A549 (cell line): ENCODE results near the gene TSEN54. TPM values are rescaled to one million over a fixed set of nuclear protein-coding genes. Genes with fewer than 3 reads are reported as not detected.
A peak's percentile ranks its signal among the peaks of the same experiment; 100 is the strongest.

Source experiments
- ATAC-seq, 2 experiments: fragments of 200-7000 bp in 1 of 2; fragments of >200 bp in 1 of 2; cut with Nextera tagmentation in 1 of 2; cut with Tn5 transposase in 1 of 2; 3 replicates each; pipeline versions ENCODE4 v1.8.0 to v1.9.1; 2018 to 2020; ENCODE audit warnings: mild to moderate bottlenecking in 1 of 2, moderate library complexity in 1 of 2
- CTCF ChIA-PET: fragments of 300-600 bp; sonication (Branson Sonifier 250); formaldehyde crosslinking; extraction: SDS; loops from one replicate; lab custom pipeline; 2021; ENCODE audit warnings: antibody characterized with exemption, inconsistent platforms; lab: Yijun Ruan, JAX
- POLR2A ChIA-PET: fragments of 350-600 bp; formaldehyde crosslinking; extraction: SDS; loops from one replicate; lab custom pipeline; 2021; ENCODE audit warnings: antibody characterized with exemption, inconsistent platforms; lab: Yijun Ruan, JAX
- DNase-seq, 2 experiments: peaks; one replicate each; pipeline versions ENCODE4 v3.0.0 to v3.0.0-alpha.2; 2011 to 2016; ENCODE audit warnings: low read depth in 1 of 2, low spot score in 1 of 2
- FAIRE-seq: peaks from 2 replicates; lab custom pipeline; 2011; peaks lifted over from hg19 to GRCh38; lab: Jason Lieb, UNC
- H3K27ac ChIP-seq, 2 experiments: fragments of >200 bp; sonication (Bioruptor Twin); formaldehyde crosslinking; 3 replicates each; pipeline ENCODE4 v1.5.1; 2016 to 2017
- H3K4me1 ChIP-seq: fragments of >200 bp; sonication (Bioruptor Twin); formaldehyde crosslinking; 3 replicates; pipeline ENCODE4 v1.6.1; 2016
- H3K4me2 ChIP-seq: fragments of >200 bp; sonication (Bioruptor Twin); formaldehyde crosslinking; 3 replicates; pipeline ENCODE4 v1.6.1; 2016
- H3K4me3 ChIP-seq: fragments of >200 bp; sonication (Bioruptor Twin); formaldehyde crosslinking; 3 replicates; pipeline ENCODE4 v1.5.1; 2016
- H3K9me3 ChIP-seq: fragments of >200 bp; sonication (Bioruptor Twin); formaldehyde crosslinking; 3 replicates; pipeline ENCODE4 v1.6.1; 2016
- ATOH8 ChIP-seq: fragments of 250-450 bp; sonication (Bioruptor Pico); IDR thresholded peaks from 2 replicates; pipeline ENCODE4 v1.5.0; 2020; ENCODE audit warnings: low read depth, mild to moderate bottlenecking, moderate library complexity
- BCL3 ChIP-seq: fragments of >200 bp; sonication (Bioruptor Twin); formaldehyde crosslinking; IDR thresholded peaks from 3 replicates; pipeline ENCODE4 v1.6.1; 2016
- CBX8 ChIP-seq: fragments of 200-600 bp; sonication (generic); IDR thresholded peaks from 2 replicates; pipeline ENCODE4 v1.6.1; 2016
- CHD2 ChIP-seq: fragments of 150-350 bp; IDR thresholded peaks from 2 replicates; pipeline ENCODE4 v1.6.1; 2014; ENCODE audit warnings: low read length; ENCODE audit not compliant: partially characterized antibody
- ELK1 ChIP-seq: fragments of 150-350 bp; IDR thresholded peaks from 2 replicates; pipeline ENCODE4 v1.6.1; 2014; ENCODE audit warnings: low read depth, mild to moderate bottlenecking, low read length
- EP300 ChIP-seq, 2 experiments: fragments of >200 bp; sonication (Bioruptor Twin); formaldehyde crosslinking; IDR thresholded peaks; 2 replicates in 1 of 2; 3 replicates in 1 of 2; pipeline ENCODE4 v1.6.1; 2016 to 2017
- ESRRA ChIP-seq: fragments of 150-350 bp; IDR thresholded peaks from 2 replicates; pipeline ENCODE4 v1.6.1; 2014; ENCODE audit warnings: mild to moderate bottlenecking, low read length, borderline replicate concordance
- HES2 ChIP-seq: fragments of >200 bp; sonication (Bioruptor Twin); formaldehyde crosslinking; IDR thresholded peaks from 2 replicates; pipeline ENCODE4 v1.6.1; 2016
- HMGXB4 ChIP-seq: fragments of 250-450 bp; sonication (Bioruptor Pico); IDR thresholded peaks from 2 replicates; pipeline ENCODE4 v1.5.0; 2021; ENCODE audit warnings: mild to moderate bottlenecking, moderate library complexity, borderline replicate concordance
- HOXB5 ChIP-seq: fragments of 250-450 bp; sonication (Bioruptor Pico); IDR thresholded peaks from 2 replicates; pipeline ENCODE4 v1.5.0; 2020; ENCODE audit warnings: mild to moderate bottlenecking, moderate library complexity
- JUN ChIP-seq, 2 experiments: fragments of >200 bp; sonication (Bioruptor Twin); formaldehyde crosslinking; IDR thresholded peaks; 2 replicates in 1 of 2; 3 replicates in 1 of 2; pipeline ENCODE4 v1.6.1; 2016 to 2017
- JUNB ChIP-seq: fragments of >200 bp; sonication (Bioruptor Twin); formaldehyde crosslinking; IDR thresholded peaks from 2 replicates; pipeline ENCODE4 v1.6.1; 2016
- KDM1A ChIP-seq: fragments of 200-600 bp; sonication (generic); IDR thresholded peaks from 2 replicates; pipeline ENCODE4 v1.6.1; 2016; ENCODE audit warnings: low read depth, mild to moderate bottlenecking
- KDM5A ChIP-seq: fragments of 200-600 bp; sonication (generic); IDR thresholded peaks from 2 replicates; pipeline ENCODE4 v1.6.1; 2016; ENCODE audit warnings: antibody characterized with exemption, mild to moderate bottlenecking
- MAX ChIP-seq: IDR thresholded peaks from 2 replicates; pipeline ENCODE4 v1.6.1; 2012
- PHF8 ChIP-seq: fragments of 200-600 bp; sonication (generic); IDR thresholded peaks from 2 replicates; pipeline ENCODE4 v1.6.1; 2016; ENCODE audit warnings: low read depth, mild to moderate bottlenecking, antibody characterized with exemption, moderate library complexity, borderline replicate concordance
- POLR2A ChIP-seq: IDR thresholded peaks from 2 replicates; pipeline ENCODE4 v1.6.1; 2012; ENCODE audit warnings: mild to moderate bottlenecking, low read length
- RAD21 ChIP-seq, 2 experiments: fragments of >200 bp in 1 of 2; sonication (Bioruptor Twin) in 1 of 2; formaldehyde crosslinking in 1 of 2; IDR thresholded peaks in 1 of 2; conservative IDR thresholded peaks in 1 of 2; 2 replicates in 1 of 2; 3 replicates in 1 of 2; pipeline ENCODE4 v1.6.1; 2012 to 2018; ENCODE audit warnings: inconsistent platforms in 1 of 2
- USF2 ChIP-seq: fragments of 450-650 bp; IDR thresholded peaks from 2 replicates; pipeline ENCODE4 v1.6.1; 2014; ENCODE audit warnings: antibody characterized with exemption
- ZNF302 ChIP-seq: fragments of 250-450 bp; sonication (Bioruptor Pico); IDR thresholded peaks from 2 replicates; pipeline ENCODE4 v1.9.0; 2021; ENCODE audit warnings: inconsistent platforms, mild to moderate bottlenecking, moderate library complexity
- WGBS: methylation state at CpG from one replicate; pipeline ENCODE4 v1.1.6; 2017; ENCODE audit errors: missing lambda C conversion rate; 5-methylcytosine and 5-hydroxymethylcytosine counted together
- polyA plus RNA-seq, 4 experiments: library from polyadenylated mRNA; depleted of rRNA in 3 of 4; stranded (reverse); fragments of >200 nt; fragmentation: RNase III in 1 of 4; extraction: RNeasy Plus Mini Kit Qiagen cat#74134 plus additional on column Dnase treatment in 1 of 4; gene quantifications; 2 replicates in 3 of 4; 3 replicates in 1 of 4; pipeline ENCODE4 v1.2.3, GENCODE V29; 2011 to 2017

TSEN54 gene
- polyA plus RNA-seq, 2 of the 4 experiments (the other 2 are of a cell fraction) = 24.8 to 38.4 TPM

- TF ChIP-seq ESRRA (no peak), JUNB (no peak), CBX8 (no peak), PHF8 (no peak), MAX (no peak), ATOH8 (no peak)
- DNase-seq = no peak
- peak in 1 of 2 experiments; percentile 6; a peak in 1 of 6 replicates for ATAC-seq
- Histone ChIP-seq H3K4me3 (no peak overlapping the region), H3K4me1 (peaks cover 44% of the 10 kb centered on the region), H3K9me3 (no peaks in the 10 kb centered on the region), H3K4me2 (peak overlapping the region; percentile 75), H3K27ac (peak overlapping the region; percentile 80 to 88)
- WGBS = 76% methylated on average over 5 of the region's 5 CpGs
- ChIA-PET POLR2A (interaction anchor here (0.8 kb wide), 1 partner anchor 32 kb away, joined by 4 read pairs; no protein-coding TSS in a partner anchor), CTCF (interaction anchor here (0.8 to 1.1 kb wide), 3 partner anchors 10 to 166 kb away, joined by 3 to 4 read pairs (median 3); no protein-coding TSS in a partner anchor)
- no peak for FAIRE-seq
Observed at GRCh38 chr17:75548813-75549212, 32.5 kb downstream of the TSEN54 start.

- no peaks in the 10 kb centered on the region for H3K9me3 ChIP-seq
- peak overlapping the region; percentile 75 for H3K4me2 ChIP-seq
- ChIA-PET CTCF (interaction anchor here (1.1 to 2.2 kb wide), 3 partner anchors 9 to 40 kb away, joined by 3 to 7 read pairs (median 5); no protein-coding TSS in a partner anchor), POLR2A (interaction anchor here (0.8 kb wide), 1 partner anchor 33 kb away, joined by 4 read pairs; no protein-coding TSS in a partner anchor)
- DNase-seq (peak; percentile 70 to 74), ATAC-seq (peak; percentile 76 to 79), FAIRE-seq (peak; percentile 7)
- TF ChIP-seq CBX8 (no peak), CHD2 (no peak), BCL3 (no peak), MAX (0 out of 2 replicates have a peak, but pooled peaks have one; percentile 31), POLR2A (no peak; the same call in 1 of the 2 replicates), ESRRA (no peak), KDM5A (no peak), RAD21 (conservative IDR thresholded peaks at IDR 0.05 in 1 of 2, IDR thresholded peaks at IDR 0.05 in 1 of 2) (0 out of 5 replicates have a peak, but pooled peaks of 1 of the 2 experiments have one; percentile 20), USF2 (peak; percentile 38; the same call in 1 of the 2 replicates), EP300 (IDR thresholded peaks at IDR 0.05) (no peak), HES2 (no peak)
- H3K4me1 ChIP-seq = peaks cover 46% of the 10 kb centered on the region
- 38% methylated on average over 20 of the region's 22 CpGs for WGBS
- peak overlapping the region; percentile 80 to 88 for H3K27ac ChIP-seq
- H3K4me3 ChIP-seq = peak overlapping the region; percentile 2; the same call in 1 of the 3 replicates
Observed at GRCh38 chr17:75549246-75550138, 33.2 kb downstream of the TSEN54 start.

GRCh38 chr17:75550139-75550465 lies 33.8 kb downstream of the TSEN54 start:
- WGBS = 92% methylated on average over 4 of the region's 4 CpGs
- H3K9me3 ChIP-seq = no peaks in the 10 kb centered on the region
- H3K27ac ChIP-seq = peak overlapping the region; percentile 80 to 88
- peaks cover 46% of the 10 kb centered on the region for H3K4me1 ChIP-seq
- POLR2A ChIA-PET = no interaction called here
- CTCF ChIA-PET = interaction anchor here (1.0 to 2.2 kb wide), 6 partner anchors 10 to 197 kb away, joined by 3 to 7 read pairs (median 5); partner anchors contain the start of gene SMIM5
- DNase-seq (no peak), ATAC-seq (no peak), FAIRE-seq (no peak)
- TF ChIP-seq HMGXB4 (CRISPR knock-in tag) (no peak), KDM1A (no peak), CHD2 (no peak), RAD21 (conservative IDR thresholded peaks at IDR 0.05 in 1 of 2, IDR thresholded peaks at IDR 0.05 in 1 of 2) (no peak), PHF8 (no peak), ELK1 (no peak), ZNF302 (CRISPR knock-in tag) (no peak), JUN (IDR thresholded peaks at IDR 0.05) (no peak), HOXB5 (CRISPR knock-in tag) (no peak)
- no peak overlapping the region for H3K4me3 ChIP-seq
- H3K4me2 ChIP-seq = peak overlapping the region; percentile 75
